Neuronal stem cell (in vitro differentiated cells): Measurements from ENCODE around the gene RRBP1. TPM values are rescaled to one million over a fixed set of nuclear protein-coding genes. Genes with fewer than 3 reads are reported as not detected.

Source experiments
- DNase-seq: peaks from one replicate; pipeline ENCODE4 v3.0.0-alpha.2; 2013; ENCODE audit warnings: low spot score
- H2AFZ ChIP-seq: one replicate; pipeline ENCODE4 v1.6.1; 2013; ENCODE audit warnings: mild to moderate bottlenecking, low read length, inconsistent platforms
- H2AK5ac ChIP-seq: 2 replicates; pipeline ENCODE4 v1.6.1; 2013; ENCODE audit warnings: low read depth, mild to moderate bottlenecking, inconsistent platforms, low read length, moderate library complexity, mixed read lengths
- H2BK120ac ChIP-seq: 2 replicates; pipeline ENCODE4 v1.6.1; 2013; ENCODE audit warnings: low read depth, mild to moderate bottlenecking, inconsistent platforms, low read length, moderate library complexity, mixed read lengths
- H2BK12ac ChIP-seq: one replicate; pipeline ENCODE4 v1.6.1; 2013; ENCODE audit warnings: low read length, inconsistent platforms
- H2BK15ac ChIP-seq: 2 replicates; pipeline ENCODE4 v1.6.1; 2013; ENCODE audit warnings: mild to moderate bottlenecking, low read length, inconsistent platforms, mixed read lengths
- H2BK5ac ChIP-seq: one replicate; pipeline ENCODE4 v1.6.1; 2013; ENCODE audit warnings: inconsistent platforms, mild to moderate bottlenecking, low read length, moderate library complexity
- H3K14ac ChIP-seq: one replicate; pipeline ENCODE4 v1.6.1; 2013; ENCODE audit warnings: low read length, inconsistent platforms
- H3K18ac ChIP-seq: 2 replicates; pipeline ENCODE4 v1.6.1; 2013; ENCODE audit warnings: low read length, inconsistent platforms
- H3K23ac ChIP-seq: 2 replicates; pipeline ENCODE4 v1.6.1; 2013; ENCODE audit warnings: low read depth, mild to moderate bottlenecking, mixed read lengths, low read length, inconsistent platforms; ENCODE audit not compliant: poor library complexity
- H3K27ac ChIP-seq: replicated peaks from 3 replicates; pipeline ENCODE4 v1.5.1; 2013; ENCODE audit warnings: low read length, inconsistent platforms
- H3K27me3 ChIP-seq, 3 experiments: 2 replicates each; pipeline ENCODE4 v1.6.1; 2013; ENCODE audit warnings: low read length in 3 of 3, mild to moderate bottlenecking in 2 of 3, inconsistent platforms in 1 of 3, low read depth in 1 of 3, mixed read lengths in 1 of 3, moderate library complexity in 1 of 3; ENCODE audit not compliant: control insufficient read depth in 3 of 3, insufficient read depth in 3 of 3
- H3K36me3 ChIP-seq, 2 donors: replicated peaks in 1 of 2; 2 replicates each; pipeline ENCODE4 v1.6.1; 2013; ENCODE audit warnings: low read length in 2 of 2; ENCODE audit not compliant: control insufficient read depth in 2 of 2, insufficient read depth in 2 of 2
- H3K4ac ChIP-seq: 2 replicates; pipeline ENCODE4 v1.6.1; 2013; ENCODE audit warnings: inconsistent platforms, mild to moderate bottlenecking, low read length, moderate library complexity
- H3K4me1 ChIP-seq, 2 donors: 1 replicate in 1 of 2; 2 replicates in 1 of 2; pipeline ENCODE4 v1.6.1; 2013; ENCODE audit warnings: low read length in 2 of 2, low read depth in 1 of 2; ENCODE audit not compliant: control insufficient read depth in 2 of 2, insufficient read depth in 1 of 2
- H3K4me2 ChIP-seq: one replicate; pipeline ENCODE4 v1.6.1; 2013; ENCODE audit warnings: mild to moderate bottlenecking, low read length, inconsistent platforms; ENCODE audit not compliant: insufficient read depth, poor library complexity, severe bottlenecking
- H3K4me3 ChIP-seq, 2 donors: 2 replicates each; pipeline ENCODE4 v1.5.1; 2013; ENCODE audit warnings: low read length in 2 of 2, mild to moderate bottlenecking in 2 of 2, inconsistent platforms in 1 of 2, moderate library complexity in 1 of 2
- H3K79me1 ChIP-seq: one replicate; pipeline ENCODE4 v1.6.1; 2013; ENCODE audit warnings: low read depth, mild to moderate bottlenecking, inconsistent platforms, low read length, moderate library complexity
- H3K9ac ChIP-seq: one replicate; pipeline ENCODE4 v1.6.1; 2013; ENCODE audit warnings: mild to moderate bottlenecking, low read depth, low read length, inconsistent platforms; ENCODE audit not compliant: poor library complexity
- H3K9me3 ChIP-seq, 2 donors: replicated peaks in 1 of 2; 2 replicates each; pipeline versions ENCODE3 to v1.6.1; 2013; ENCODE audit warnings: low read length in 2 of 2, mild to moderate bottlenecking in 2 of 2, inconsistent platforms in 1 of 2, low read depth in 1 of 2, mixed read lengths in 1 of 2, moderate library complexity in 1 of 2; ENCODE audit not compliant: control insufficient read depth in 2 of 2, insufficient read depth in 1 of 2
- H4K8ac ChIP-seq: one replicate; pipeline ENCODE4 v1.6.1; 2013; ENCODE audit warnings: low read depth, mild to moderate bottlenecking, inconsistent platforms, low read length, moderate library complexity
- H4K91ac ChIP-seq: one replicate; pipeline ENCODE4 v1.6.1; 2013; ENCODE audit warnings: low read length, low read depth, mild to moderate bottlenecking, inconsistent platforms; ENCODE audit not compliant: poor library complexity
- WGBS, 2 donors: extraction: QIAGEN DNeasy Blood & Tissue Kit; methylation state at CpG; one replicate each; pipeline ENCODE4 v1.1.7; 2013; ENCODE audit warnings: missing lambda C conversion rate in 2 of 2, mixed read lengths in 1 of 2; ENCODE audit not compliant: insufficient read length in 2 of 2, insufficient replicate concordance in 1 of 2; ENCODE audit errors: extremely low coverage in 2 of 2; 5-methylcytosine and 5-hydroxymethylcytosine counted together
- polyA plus RNA-seq, 2 experiments: library from polyadenylated mRNA; stranded (reverse); fragments of 200-250 nt; gene quantifications; one replicate each; pipeline ENCODE4 v1.2.3, GENCODE V29; 2013

RRBP1 gene, protein sequence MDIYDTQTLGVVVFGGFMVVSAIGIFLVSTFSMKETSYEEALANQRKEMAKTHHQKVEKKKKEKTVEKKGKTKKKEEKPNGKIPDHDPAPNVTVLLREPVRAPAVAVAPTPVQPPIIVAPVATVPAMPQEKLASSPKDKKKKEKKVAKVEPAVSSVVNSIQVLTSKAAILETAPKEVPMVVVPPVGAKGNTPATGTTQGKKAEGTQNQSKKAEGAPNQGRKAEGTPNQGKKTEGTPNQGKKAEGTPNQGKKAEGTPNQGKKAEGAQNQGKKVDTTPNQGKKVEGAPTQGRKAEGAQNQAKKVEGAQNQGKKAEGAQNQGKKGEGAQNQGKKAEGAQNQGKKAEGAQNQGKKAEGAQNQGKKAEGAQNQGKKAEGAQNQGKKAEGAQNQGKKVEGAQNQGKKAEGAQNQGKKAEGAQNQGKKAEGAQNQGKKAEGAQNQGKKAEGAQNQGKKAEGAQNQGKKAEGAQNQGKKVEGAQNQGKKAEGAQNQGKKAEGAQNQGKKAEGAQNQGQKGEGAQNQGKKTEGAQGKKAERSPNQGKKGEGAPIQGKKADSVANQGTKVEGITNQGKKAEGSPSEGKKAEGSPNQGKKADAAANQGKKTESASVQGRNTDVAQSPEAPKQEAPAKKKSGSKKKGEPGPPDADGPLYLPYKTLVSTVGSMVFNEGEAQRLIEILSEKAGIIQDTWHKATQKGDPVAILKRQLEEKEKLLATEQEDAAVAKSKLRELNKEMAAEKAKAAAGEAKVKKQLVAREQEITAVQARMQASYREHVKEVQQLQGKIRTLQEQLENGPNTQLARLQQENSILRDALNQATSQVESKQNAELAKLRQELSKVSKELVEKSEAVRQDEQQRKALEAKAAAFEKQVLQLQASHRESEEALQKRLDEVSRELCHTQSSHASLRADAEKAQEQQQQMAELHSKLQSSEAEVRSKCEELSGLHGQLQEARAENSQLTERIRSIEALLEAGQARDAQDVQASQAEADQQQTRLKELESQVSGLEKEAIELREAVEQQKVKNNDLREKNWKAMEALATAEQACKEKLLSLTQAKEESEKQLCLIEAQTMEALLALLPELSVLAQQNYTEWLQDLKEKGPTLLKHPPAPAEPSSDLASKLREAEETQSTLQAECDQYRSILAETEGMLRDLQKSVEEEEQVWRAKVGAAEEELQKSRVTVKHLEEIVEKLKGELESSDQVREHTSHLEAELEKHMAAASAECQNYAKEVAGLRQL (N-terminal part only)
- polyA plus RNA-seq (2013, experiment 1 of 2) = 22.3 TPM
- 23.5 TPM for polyA plus RNA-seq (2013, experiment 2 of 2)

DNA sequence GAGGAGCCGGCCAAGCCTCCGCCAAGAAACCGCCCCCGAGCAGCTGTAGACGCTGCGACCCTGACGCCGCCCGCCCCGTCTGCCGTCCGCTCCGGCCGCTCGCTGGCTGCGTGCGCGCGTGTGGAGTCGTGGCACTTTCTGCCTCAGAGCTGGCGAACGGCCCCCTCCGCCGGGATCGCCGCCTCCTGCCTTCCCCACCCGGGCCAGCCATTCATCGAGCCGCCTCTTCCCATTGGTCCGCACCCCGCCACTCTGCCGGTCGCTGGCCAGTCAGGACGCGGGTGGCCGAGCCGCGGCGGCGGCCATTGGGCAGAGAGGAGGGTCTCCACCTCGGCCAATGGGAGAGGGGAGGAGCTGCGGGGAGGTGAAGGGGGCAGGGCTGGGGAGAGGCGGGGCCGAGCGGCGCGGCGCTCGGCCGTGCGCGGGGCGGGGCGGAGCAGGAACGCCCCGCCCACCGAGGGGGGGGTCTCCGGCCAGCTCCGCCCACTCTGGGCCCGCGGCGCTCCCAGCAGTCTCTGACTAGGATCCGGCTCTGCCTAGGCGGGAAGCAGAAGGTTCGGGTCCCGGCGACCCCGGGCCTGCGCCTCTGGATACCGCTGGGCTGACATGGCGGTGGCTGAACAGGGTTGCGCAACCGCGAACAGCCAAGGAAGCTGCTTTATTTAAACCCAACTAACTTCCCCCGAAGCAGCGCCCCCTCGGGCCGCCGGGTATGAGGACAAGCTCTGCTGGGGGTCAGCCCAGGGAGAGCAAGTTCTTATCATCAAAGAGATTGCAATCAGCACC, at the start of gene RRBP1:
TSS of gene RRBP1 (minus strand) at position 140 of the 786 bp plus-strand sequence. CDS start 21,735 bp downstream, outside the sequence.
- H3K27ac ChIP-seq = peak within 1 kb of the TSS; percentile 62
- no peak within 1 kb of the TSS for H2BK5ac ChIP-seq
- peak within 1 kb of the TSS; percentile 98 for H3K18ac ChIP-seq
- H3K36me3 ChIP-seq = no peaks in the 10 kb centered on the region
- peak within 1 kb of the TSS; percentile 71 to 98 for H3K4me3 ChIP-seq
- H3K23ac ChIP-seq = peak within 1 kb of the TSS; percentile 61
- H3K4me2 ChIP-seq = peak within 1 kb of the TSS; percentile 94
- peaks cover 0 to 29% (median 2%) of the 10 kb centered on the region in 3 experiments for H3K27me3 ChIP-seq
- H3K79me1 ChIP-seq = no peaks in the 10 kb centered on the region
- H3K9me3 ChIP-seq = no peaks in the 10 kb centered on the region
- no peak within 1 kb of the TSS for H4K91ac ChIP-seq
- H3K14ac ChIP-seq = no peak within 1 kb of the TSS
- peak; percentile 97 for DNase-seq
- H2BK15ac ChIP-seq = peak within 1 kb of the TSS; percentile 7
- H2BK12ac ChIP-seq = no peak within 1 kb of the TSS
- no peak within 1 kb of the TSS for H2AK5ac ChIP-seq
- H4K8ac ChIP-seq = no peak within 1 kb of the TSS
- no peak within 1 kb of the TSS for H3K4ac ChIP-seq
- no peak within 1 kb of the TSS for H2BK120ac ChIP-seq
- peak within 1 kb of the TSS; percentile 87 for H3K9ac ChIP-seq
- no CpG with 5 or more reads among the region's 79 CpGs for WGBS, 2 donors
- peak within 1 kb of the TSS; percentile 94 for H2AFZ ChIP-seq
- H3K4me1 ChIP-seq = peaks cover 0 to 9% of the 10 kb centered on the region in 2 donors

- no peak overlapping the region for H4K91ac ChIP-seq
- H2AFZ ChIP-seq = no peak overlapping the region
- H3K4me1 ChIP-seq = peaks cover 0 to 2% of the 10 kb centered on the region in 2 donors
- H3K36me3 ChIP-seq = no peaks in the 10 kb centered on the region
- no peak overlapping the region for H4K8ac ChIP-seq
- H3K9ac ChIP-seq = no peak overlapping the region
- no peak overlapping the region for H3K18ac ChIP-seq
- H3K4me3 ChIP-seq = no peak overlapping the region
- WGBS, 2 donors = no CpG with 5 or more reads among the region's 5 CpGs
- H2BK15ac ChIP-seq = no peak overlapping the region
- no peak overlapping the region for H3K14ac ChIP-seq
- peaks cover 3% of the 10 kb centered on the region in 2 donors for H3K9me3 ChIP-seq
- no peak overlapping the region for H3K27ac ChIP-seq
- DNase-seq = no peak
- no peak overlapping the region for H3K23ac ChIP-seq
- no peak overlapping the region for H2BK5ac ChIP-seq
- H3K4ac ChIP-seq = no peak overlapping the region
- H3K4me2 ChIP-seq = no peak overlapping the region
- H2BK12ac ChIP-seq = no peak overlapping the region
- no peak overlapping the region for H2BK120ac ChIP-seq
- H2AK5ac ChIP-seq = no peak overlapping the region
- no peaks in the 10 kb centered on the region for H3K79me1 ChIP-seq
- H3K27me3 ChIP-seq = peaks cover 0 to 13% (median 0%) of the 10 kb centered on the region in 3 experiments
Observed at GRCh38 chr20:17731233-17731632, 49.2 kb upstream of the RRBP1 start.

- Histone ChIP-seq H3K9ac (peak overlapping the region; percentile 30), H3K4me3 (no peak overlapping the region), H3K36me3 (no peaks in the 10 kb centered on the region), H3K14ac (no peak overlapping the region), H3K27me3 (peaks cover 0 to 16% (median 0%) of the 10 kb centered on the region in 3 experiments), H3K4ac (no peak overlapping the region), H2BK120ac (no peak overlapping the region), H2BK12ac (no peak overlapping the region), H2AFZ (peak overlapping the region; percentile 17), H3K27ac (no peak overlapping the region), H2BK5ac (no peak overlapping the region), H2AK5ac (peak overlapping the region; percentile 32), H3K4me1 (no peaks in the 10 kb centered on the region), H3K23ac (peak overlapping the region; percentile 29), H3K9me3 (peaks cover 0 to 5% of the 10 kb centered on the region in 2 donors), H4K91ac (no peak overlapping the region), H3K18ac (peak overlapping the region; percentile 31), H3K79me1 (no peaks in the 10 kb centered on the region), H3K4me2 (no peak overlapping the region), H2BK15ac (no peak overlapping the region), H4K8ac (no peak overlapping the region)
- no CpG with 5 or more reads among the region's 10 CpGs for WGBS, 2 donors
- DNase-seq = no peak
Observed at GRCh38 chr20:17730071-17730470, 48.0 kb upstream of the RRBP1 start.
